ENCODE measurements around the gene TMEM212. TPM values are rescaled to one million over a fixed set of nuclear protein-coding genes. Genes with fewer than 3 reads are reported as not detected.

Gene TMEM212
- total and polyA plus RNA-seq, 2 of the 13 experiments (the other 11 are each of a cell fraction or from before 2014, with no cell fraction given), result not detected

DNA sequence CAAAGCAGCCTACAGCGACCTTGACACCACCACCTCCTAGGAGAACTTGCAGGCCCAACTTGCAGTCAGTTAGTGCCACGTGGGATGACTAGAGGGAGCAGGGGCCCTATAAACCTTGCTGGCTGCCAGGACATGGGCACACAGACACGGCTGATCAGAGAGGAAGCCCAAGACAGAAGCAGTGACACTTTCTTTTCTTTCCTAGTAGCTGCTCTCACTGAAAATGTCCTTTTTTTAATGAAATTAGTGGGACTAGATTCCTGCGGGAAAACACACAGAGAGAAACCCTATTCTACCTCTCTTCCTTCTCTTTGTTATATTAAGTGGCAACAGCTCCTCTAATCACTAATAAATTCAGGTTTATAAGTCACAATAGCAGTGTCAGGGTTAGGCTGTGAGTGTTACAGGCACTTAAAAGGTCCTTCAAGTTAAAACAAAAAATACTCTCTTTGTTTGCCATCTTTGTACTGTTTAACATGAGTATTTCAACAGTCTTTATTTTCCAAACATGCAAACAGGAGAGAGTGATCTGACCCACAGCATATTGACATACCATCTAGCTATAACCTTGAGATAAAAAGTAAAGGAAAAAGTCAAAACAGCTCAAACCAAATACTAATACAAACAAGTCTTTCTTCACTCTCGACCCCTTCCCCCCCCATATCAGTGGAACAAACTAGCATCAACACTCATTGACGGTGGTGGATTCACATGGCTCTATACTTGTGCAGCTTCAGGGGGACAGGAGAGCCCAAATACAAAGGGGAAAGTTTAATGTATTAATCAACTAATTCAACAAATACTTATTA, 2.1 kb upstream of the TMEM212 start (continued):
- peak; percentile 81 for TF ChIP-seq SKI (IDR thresholded peaks at IDR 0.05; ENCODE audit: partially characterized antibody)
- TF ChIP-seq, protein P1, sequence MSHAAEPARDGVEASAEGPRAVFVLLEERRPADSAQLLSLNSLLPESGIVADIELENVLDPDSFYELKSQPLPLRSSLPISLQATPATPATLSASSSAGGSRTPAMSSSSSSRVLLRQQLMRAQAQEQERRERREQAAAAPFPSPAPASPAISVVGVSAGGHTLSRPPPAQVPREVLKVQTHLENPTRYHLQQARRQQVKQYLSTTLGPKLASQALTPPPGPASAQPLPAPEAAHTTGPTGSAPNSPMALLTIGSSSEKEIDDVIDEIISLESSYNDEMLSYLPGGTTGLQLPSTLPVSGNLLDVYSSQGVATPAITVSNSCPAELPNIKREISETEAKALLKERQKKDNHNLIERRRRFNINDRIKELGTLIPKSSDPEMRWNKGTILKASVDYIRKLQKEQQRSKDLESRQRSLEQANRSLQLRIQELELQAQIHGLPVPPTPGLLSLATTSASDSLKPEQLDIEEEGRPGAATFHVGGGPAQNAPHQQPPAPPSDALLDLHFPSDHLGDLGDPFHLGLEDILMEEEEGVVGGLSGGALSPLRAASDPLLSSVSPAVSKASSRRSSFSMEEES (CRISPR knock-in tag; IDR thresholded peaks at IDR 0.05), result peak; percentile 83
- TF ChIP-seq RXRB (CRISPR knock-in tag; IDR thresholded peaks at IDR 0.05; ENCODE audit: borderline replicate concordance), result peak; percentile 96
- 0 out of 2 replicates have a peak, but pooled peaks have one; percentile 55 for TF ChIP-seq HNRNPL (IDR thresholded peaks at IDR 0.05; ENCODE audit: low read depth, low read length)
- peak; percentile 82 for TF ChIP-seq HNRNPUL1 (IDR thresholded peaks at IDR 0.05; ENCODE audit: low read depth, low read length)
- TF ChIP-seq MYC (CRISPR knock-in tag; IDR thresholded peaks at IDR 0.05; ENCODE audit: borderline replicate concordance), result peak; percentile 87
- TF ChIP-seq ZNF329 (CRISPR knock-in tag; IDR thresholded peaks at IDR 0.05; ENCODE audit: low read depth), result 0 out of 2 replicates have a peak, but pooled peaks have one; percentile 27
- TF ChIP-seq ZNF614 (CRISPR knock-in tag; IDR thresholded peaks at IDR 0.05; ENCODE audit: borderline replicate concordance), result peak; percentile 78; the same call in 1 of the 2 replicates
- TF ChIP-seq DPF2 (CRISPR knock-in tag; IDR thresholded peaks at IDR 0.05; ENCODE audit: borderline replicate concordance, low read depth), result peak; percentile 93
- peak; percentile 76; the same call in 1 of the 2 replicates for TF ChIP-seq ELF4 (CRISPR knock-in tag; IDR thresholded peaks at IDR 0.05; ENCODE audit: borderline replicate concordance)
- TF ChIP-seq, protein P2, sequence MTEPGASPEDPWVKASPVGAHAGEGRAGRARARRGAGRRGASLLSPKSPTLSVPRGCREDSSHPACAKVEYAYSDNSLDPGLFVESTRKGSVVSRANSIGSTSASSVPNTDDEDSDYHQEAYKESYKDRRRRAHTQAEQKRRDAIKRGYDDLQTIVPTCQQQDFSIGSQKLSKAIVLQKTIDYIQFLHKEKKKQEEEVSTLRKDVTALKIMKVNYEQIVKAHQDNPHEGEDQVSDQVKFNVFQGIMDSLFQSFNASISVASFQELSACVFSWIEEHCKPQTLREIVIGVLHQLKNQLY (CRISPR knock-in tag; IDR thresholded peaks at IDR 0.05), result peak; percentile 90
- TF ChIP-seq ZNF12 (CRISPR knock-in tag; IDR thresholded peaks at IDR 0.05), result peak; percentile 71; the same call in 1 of the 2 replicates
- TF ChIP-seq ZNF124 (CRISPR knock-in tag; IDR thresholded peaks at IDR 0.05), result 0 out of 2 replicates have a peak, but pooled peaks have one; percentile 42
- TF ChIP-seq MXD4 (CRISPR knock-in tag; IDR thresholded peaks at IDR 0.05), result peak; percentile 70; the same call in 1 of the 2 replicates
- TF ChIP-seq, protein P3, sequence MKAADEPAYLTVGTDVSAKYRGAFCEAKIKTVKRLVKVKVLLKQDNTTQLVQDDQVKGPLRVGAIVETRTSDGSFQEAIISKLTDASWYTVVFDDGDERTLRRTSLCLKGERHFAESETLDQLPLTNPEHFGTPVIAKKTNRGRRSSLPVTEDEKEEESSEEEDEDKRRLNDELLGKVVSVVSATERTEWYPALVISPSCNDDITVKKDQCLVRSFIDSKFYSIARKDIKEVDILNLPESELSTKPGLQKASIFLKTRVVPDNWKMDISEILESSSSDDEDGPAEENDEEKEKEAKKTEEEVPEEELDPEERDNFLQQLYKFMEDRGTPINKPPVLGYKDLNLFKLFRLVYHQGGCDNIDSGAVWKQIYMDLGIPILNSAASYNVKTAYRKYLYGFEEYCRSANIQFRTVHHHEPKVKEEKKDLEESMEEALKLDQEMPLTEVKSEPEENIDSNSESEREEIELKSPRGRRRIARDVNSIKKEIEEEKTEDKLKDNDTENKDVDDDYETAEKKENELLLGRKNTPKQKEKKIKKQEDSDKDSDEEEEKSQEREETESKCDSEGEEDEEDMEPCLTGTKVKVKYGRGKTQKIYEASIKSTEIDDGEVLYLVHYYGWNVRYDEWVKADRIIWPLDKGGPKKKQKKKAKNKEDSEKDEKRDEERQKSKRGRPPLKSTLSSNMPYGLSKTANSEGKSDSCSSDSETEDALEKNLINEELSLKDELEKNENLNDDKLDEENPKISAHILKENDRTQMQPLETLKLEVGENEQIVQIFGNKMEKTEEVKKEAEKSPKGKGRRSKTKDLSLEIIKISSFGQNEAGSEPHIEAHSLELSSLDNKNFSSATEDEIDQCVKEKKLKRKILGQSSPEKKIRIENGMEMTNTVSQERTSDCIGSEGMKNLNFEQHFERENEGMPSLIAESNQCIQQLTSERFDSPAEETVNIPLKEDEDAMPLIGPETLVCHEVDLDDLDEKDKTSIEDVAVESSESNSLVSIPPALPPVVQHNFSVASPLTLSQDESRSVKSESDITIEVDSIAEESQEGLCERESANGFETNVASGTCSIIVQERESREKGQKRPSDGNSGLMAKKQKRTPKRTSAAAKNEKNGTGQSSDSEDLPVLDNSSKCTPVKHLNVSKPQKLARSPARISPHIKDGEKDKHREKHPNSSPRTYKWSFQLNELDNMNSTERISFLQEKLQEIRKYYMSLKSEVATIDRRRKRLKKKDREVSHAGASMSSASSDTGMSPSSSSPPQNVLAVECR (CRISPR knock-in tag; IDR thresholded peaks at IDR 0.05; ENCODE audit: borderline replicate concordance), result peak; percentile 51; the same call in 1 of the 2 replicates
- TF ChIP-seq, protein P4, sequence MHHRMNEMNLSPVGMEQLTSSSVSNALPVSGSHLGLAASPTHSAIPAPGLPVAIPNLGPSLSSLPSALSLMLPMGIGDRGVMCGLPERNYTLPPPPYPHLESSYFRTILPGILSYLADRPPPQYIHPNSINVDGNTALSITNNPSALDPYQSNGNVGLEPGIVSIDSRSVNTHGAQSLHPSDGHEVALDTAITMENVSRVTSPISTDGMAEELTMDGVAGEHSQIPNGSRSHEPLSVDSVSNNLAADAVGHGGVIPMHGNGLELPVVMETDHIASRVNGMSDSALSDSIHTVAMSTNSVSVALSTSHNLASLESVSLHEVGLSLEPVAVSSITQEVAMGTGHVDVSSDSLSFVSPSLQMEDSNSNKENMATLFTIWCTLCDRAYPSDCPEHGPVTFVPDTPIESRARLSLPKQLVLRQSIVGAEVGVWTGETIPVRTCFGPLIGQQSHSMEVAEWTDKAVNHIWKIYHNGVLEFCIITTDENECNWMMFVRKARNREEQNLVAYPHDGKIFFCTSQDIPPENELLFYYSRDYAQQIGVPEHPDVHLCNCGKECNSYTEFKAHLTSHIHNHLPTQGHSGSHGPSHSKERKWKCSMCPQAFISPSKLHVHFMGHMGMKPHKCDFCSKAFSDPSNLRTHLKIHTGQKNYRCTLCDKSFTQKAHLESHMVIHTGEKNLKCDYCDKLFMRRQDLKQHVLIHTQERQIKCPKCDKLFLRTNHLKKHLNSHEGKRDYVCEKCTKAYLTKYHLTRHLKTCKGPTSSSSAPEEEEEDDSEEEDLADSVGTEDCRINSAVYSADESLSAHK (CRISPR knock-in tag; IDR thresholded peaks at IDR 0.05; ENCODE audit: borderline replicate concordance), result no peak
- TF ChIP-seq HOXD1 (CRISPR knock-in tag; IDR thresholded peaks at IDR 0.05), result peak; percentile 52; the same call in 1 of the 2 replicates
- peak; percentile 71 for TF ChIP-seq ZEB1 (IDR thresholded peaks at IDR 0.05; ENCODE audit: insufficient replicate concordance, low read depth)

Data from HepG2 (cell line).